HG03558 (cell line): Measurements from ENCODE around the gene LCE1E.

Experiments used
- ATAC-seq: cut with Tn5 transposase; IDR thresholded peaks from one replicate; pipeline ENCODE4 v1.9.1; 2021; ENCODE audit warnings: moderate number of reproducible peaks; ENCODE audit not compliant: unreplicated experiment; ENCODE audit errors: extremely low read depth

LCE1E gene

DNA sequence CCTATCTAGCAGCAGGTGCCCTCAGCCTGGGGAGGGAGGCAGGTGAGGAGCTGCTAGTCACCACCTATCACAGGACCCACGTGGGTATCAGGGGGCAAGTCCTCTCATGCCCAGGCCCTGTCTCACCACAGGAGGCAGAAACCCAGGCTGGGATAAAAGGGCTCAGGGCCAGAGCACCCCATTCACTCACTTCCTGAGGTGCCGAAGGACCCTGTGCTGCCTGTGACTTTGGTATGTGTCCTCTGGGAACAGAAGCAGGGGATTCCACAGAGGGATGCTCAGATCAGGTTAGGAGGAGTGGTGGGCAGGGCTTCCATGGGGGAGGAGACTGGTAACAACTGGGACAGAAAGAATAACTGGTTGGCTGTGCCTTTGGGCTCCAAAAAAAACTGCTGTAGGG is at the start of gene LCE1E:
TSS of gene LCE1E (plus strand) at position 181 of the 400 bp plus-strand sequence. CDS start 1,043 bp downstream, outside the sequence.
- no peak for ATAC-seq

DNA sequence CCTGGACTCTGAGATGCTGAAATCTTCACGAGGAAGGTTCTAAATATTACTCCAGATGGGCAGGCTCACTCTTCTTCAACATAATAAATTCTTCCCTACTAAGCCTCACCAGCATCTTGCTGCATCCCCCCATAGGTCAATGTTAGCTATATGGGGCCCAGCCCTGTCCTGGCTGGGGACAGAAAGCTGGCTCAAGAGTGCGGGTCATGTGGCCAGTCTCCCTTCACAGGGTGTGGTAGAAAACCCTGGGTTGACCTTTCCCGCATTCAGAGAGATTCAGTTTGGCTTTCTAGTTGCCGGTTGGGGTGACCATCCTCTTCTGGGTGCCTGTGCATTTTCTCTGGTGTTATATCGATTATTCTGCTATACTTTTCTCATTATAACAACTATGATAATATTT is 48.1 kb upstream of the LCE1E start:
- ATAC-seq = no peak

- ATAC-seq = no peak
Observed at GRCh38 chr1:152739841-152740240, 46.2 kb upstream of the LCE1E start.

DNA sequence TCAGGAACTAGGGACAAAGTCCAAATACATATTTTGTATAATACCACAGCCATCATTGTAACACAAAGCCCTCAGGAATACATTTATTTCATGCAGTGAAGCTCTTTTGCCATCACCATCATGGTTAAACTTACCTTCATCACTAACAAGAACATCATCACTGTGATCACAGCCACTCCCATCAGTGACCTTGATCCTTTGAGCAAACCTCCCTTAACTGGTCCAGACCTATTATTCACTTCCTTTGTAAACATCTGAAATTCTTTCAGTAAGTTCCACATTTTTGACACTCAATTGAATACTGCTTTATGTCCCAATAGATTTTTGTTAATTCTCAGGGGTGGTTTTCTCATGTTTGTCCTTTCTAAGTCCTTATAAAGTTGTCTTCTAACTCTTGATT is 44.4 kb upstream of the LCE1E start:
- ATAC-seq = no peak

GRCh38 chr1:152743371-152744145 is 42.5 kb upstream of the LCE1E start:
- ATAC-seq = no peak

DNA sequence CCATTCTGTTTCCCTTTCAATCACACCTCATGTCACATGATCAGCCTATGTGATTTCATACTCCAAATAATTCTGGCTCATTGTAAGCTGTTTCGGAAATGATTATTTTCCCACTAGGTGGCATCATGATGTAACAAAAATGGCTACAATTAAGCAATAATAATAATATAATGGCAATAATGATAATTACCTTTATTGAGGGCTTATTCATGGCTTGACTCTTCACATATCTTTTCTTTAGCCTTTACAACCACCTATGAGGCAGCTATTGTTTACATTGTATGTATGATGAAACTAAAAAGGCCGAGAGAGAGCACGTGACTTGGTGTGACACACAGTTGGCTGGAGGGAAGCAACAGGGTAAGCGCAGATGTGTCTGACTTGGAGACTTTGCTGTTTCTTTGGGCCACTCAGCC is 40.8 kb upstream of the LCE1E start:
- no peak for ATAC-seq

- no peak for ATAC-seq
Observed at GRCh38 chr1:152745765-152746444, 40.2 kb upstream of the LCE1E start.

DNA sequence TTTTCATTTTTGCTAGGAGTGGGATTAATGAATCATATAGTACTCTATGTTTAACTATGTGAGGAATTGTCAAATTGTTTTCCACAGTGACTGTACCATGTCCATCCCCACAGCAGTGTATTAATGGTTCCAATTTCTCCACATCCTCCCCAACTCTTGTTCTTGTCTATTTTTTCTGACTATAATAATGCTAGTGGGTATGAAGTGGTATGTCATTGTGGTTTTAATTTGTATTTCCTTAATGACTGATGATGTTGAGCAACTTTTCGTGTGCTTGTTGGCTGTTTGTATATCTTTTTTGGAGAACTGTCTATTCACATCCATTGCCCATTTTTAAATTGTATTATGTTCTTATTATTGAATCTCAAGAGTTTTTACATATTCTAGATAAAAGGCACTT is 38.2 kb upstream of the LCE1E start:
- no peak for ATAC-seq

DNA sequence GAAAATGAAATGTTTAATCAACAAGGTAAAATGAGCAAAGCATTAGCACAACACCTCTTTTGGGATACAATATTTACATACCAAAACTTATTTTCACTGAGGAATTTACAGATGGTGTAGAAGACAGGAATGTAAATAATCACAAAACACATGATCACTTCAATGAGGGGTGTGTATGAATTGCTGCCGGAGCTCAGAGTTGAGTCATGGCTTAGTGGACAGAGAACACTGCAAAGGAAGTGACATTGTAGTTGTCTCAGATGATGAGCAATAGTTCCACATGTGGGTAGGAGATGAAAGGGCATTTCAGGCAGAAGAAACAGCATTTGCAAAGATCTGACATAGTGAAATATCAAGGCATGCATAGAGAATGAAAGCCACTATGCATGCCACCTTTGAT is 33.8 kb upstream of the LCE1E start:
- ATAC-seq = no peak

- ATAC-seq = no peak
Observed at GRCh38 chr1:152753586-152753985, 32.5 kb upstream of the LCE1E start.

DNA sequence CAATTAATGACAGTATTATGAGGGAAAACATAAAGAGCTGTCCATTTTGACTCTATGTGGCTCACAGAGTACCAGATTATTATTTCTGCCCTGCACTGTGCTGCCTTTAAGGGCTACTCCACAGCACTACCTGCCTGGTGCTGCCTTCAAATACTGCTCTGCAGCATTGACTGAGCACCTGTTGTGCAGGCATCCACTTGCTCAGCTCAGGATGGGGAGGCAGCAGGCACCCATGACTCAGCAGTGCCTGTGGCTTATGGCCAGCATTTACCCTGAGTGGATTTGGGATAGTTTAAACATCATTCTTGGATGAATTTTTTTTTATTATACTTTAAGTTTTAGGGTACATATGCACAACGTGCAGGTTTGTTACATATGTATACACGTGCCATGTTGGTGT is 29.2 kb upstream of the LCE1E start:
- no peak for ATAC-seq

DNA sequence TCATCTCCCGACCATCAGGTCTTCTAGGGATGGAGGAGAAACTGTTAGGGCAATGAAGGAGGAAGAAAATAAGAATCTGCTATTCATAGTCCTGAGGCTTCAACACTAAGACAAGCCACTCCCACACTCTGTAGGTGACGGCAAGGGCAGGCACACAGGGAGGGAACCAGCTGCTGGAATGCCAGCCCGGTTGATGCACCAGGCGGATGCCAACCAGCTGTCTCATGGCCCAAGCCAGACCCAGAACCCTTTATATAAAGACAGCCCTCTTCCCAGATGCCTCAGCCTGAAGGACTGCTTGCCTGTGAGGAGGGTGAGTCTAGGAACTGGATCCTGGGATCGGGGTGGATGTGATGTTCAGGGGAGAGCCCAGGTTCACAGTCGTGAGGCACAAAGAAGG is 28.3 kb upstream of the LCE1E start, which contains the start of gene KPRP:
TSS of gene KPRP (plus strand) at position 279 of the 400 bp plus-strand sequence. CDS start 1,564 bp downstream, outside the sequence.
- no peak for ATAC-seq

GRCh38 chr1:152758636-152759035 is 27.4 kb upstream of the LCE1E start:
- no peak for ATAC-seq

DNA sequence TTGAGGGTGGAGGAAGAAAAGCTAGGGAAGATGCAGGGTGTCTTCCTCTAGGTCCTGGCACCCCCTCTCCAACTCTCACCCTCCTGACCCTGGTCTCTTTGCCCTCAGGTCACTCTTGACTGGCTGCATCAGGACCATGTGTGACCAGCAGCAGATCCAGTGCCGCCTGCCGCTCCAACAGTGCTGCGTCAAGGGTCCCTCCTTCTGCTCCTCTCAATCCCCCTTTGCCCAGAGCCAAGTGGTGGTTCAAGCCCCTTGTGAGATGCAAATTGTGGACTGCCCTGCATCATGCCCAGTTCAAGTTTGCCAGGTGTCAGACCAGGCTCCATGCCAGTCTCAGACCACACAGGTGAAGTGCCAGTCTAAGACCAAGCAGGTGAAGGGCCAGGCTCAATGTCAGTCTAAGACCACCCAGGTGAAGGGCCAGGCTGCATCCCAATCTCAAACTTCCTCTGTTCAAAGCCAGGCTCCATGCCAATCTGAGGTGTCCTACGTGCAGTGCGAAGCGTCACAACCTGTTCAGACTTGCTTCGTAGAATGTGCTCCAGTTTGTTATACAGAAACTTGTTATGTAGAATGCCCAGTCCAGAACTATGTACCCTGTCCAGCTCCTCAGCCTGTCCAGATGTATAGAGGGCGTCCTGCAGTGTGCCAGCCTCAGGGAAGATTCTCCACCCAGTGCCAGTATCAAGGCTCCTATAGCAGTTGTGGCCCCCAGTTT is 26.4 kb upstream of the LCE1E start:
- ATAC-seq = no peak

DNA sequence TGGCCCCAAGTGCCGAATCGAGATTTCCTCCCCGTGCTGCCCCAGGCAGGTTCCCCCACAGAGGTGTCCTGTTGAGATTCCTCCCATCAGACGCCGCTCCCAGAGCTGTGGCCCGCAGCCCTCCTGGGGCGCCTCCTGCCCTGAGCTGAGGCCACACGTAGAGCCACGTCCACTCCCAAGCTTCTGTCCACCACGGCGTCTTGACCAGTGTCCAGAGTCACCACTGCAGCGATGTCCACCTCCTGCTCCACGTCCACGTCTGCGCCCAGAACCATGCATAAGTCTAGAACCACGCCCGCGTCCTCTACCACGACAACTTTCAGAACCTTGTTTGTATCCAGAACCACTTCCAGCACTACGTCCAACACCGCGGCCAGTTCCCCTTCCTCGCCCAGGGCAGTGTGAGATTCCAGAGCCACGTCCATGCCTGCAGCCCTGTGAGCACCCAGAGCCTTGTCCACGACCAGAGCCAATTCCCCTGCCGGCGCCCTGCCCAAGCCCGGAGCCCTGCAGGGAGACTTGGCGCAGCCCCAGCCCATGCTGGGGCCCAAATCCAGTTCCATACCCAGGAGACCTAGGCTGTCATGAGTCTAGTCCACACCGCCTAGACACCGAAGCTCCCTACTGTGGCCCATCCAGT is 25.4 kb upstream of the LCE1E start:
- no peak for ATAC-seq

DNA sequence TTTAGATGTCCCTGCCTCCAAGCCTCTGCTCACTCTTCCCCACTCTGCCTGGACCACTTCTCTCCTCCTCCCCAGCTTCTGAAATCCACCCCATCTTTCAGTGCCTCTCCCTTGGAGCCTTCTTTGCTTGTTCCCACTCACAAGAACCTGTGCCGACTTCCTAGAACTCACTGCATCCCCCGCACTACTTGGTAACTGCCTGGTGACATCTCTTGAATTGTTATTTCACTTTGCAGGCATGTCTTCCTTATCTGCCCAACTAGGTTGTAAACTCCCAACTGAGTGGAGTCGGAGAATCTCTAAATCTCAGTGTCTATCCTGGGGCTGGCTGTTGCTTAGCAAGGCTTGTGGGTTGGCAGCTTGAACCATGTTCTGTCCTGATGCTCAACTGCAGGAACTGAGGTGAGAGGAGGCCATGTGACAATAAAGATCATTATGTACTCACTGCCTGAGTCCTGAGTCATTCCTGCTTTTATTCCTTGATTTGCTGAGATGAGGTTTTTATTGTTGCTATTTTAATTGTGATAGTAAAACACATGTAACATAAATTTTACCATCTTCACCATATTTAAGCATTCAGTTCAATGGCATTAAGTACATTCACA is 24.3 kb upstream of the LCE1E start:
- no peak for ATAC-seq

- no peak for ATAC-seq
Observed at GRCh38 chr1:152768847-152769533, 17.1 kb upstream of the LCE1E start.

DNA sequence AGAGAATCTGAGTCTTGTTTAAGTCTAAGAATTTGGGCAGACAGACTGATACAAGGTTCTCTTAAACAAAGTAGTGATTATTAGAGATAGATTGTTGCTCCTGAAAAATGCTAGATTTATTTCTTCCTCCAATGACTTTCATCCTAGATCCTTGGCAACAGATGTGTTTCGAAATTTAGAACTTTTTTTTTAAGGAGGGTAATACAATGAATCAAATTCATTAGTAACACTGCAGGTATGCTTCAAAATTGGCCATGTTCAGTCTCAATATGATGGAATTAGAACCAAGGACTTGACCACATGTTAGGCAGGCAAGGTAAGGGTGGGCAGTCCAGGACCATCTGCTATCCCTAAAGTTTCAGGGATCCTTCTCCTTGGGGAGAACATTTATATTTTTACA is 15.6 kb upstream of the LCE1E start:
- ATAC-seq = no peak

GRCh38 chr1:152774875-152775274 is 11.2 kb upstream of the LCE1E start, which contains the start of gene LCE1F:
TSS of gene LCE1F (plus strand) at chr1:152775140. CDS start at chr1:152776372, 1,232 bp downstream.
- no peak for ATAC-seq
